Duodenal mucosa (tissue), 2 donors: ENCODE data around the gene RTN1.

Experiments
- H3K27ac ChIP-seq: one replicate; pipeline ENCODE4 v1.7.0; 2013; ENCODE audit warnings: low read depth, low read length
- H3K27me3 ChIP-seq, 2 donors: one replicate each; pipeline ENCODE4 v1.7.0; 2013; ENCODE audit warnings: low read length in 2 of 2, control low read depth in 1 of 2; ENCODE audit not compliant: insufficient read depth in 2 of 2, control insufficient read depth in 1 of 2
- H3K36me3 ChIP-seq, 2 donors: one replicate each; pipeline ENCODE4 v1.7.0; 2013; ENCODE audit warnings: low read length in 2 of 2, control low read depth in 1 of 2; ENCODE audit not compliant: insufficient read depth in 2 of 2, control insufficient read depth in 1 of 2
- H3K4me1 ChIP-seq, 2 donors: one replicate each; pipeline ENCODE4 v1.7.0; 2013; ENCODE audit warnings: low read length in 2 of 2, control low read depth in 1 of 2; ENCODE audit not compliant: insufficient read depth in 2 of 2, control insufficient read depth in 1 of 2
- H3K4me3 ChIP-seq, 2 donors: one replicate each; pipeline ENCODE4 v1.7.0; 2013; ENCODE audit warnings: low read length in 2 of 2, low read depth in 1 of 2
- H3K9ac ChIP-seq, 2 donors: one replicate each; pipeline ENCODE4 v1.7.0; 2013; ENCODE audit warnings: low read length in 2 of 2, low read depth in 1 of 2
- H3K9me3 ChIP-seq, 2 donors: one replicate each; pipeline ENCODE4 v1.7.0; 2013; ENCODE audit warnings: low read length in 2 of 2, control low read depth in 1 of 2; ENCODE audit not compliant: control insufficient read depth in 1 of 2

RTN1 gene

GRCh38 chr14:59619061-59619460, 251.5 kb downstream of the RTN1 start:
- Histone ChIP-seq H3K4me1 (no peaks in the 10 kb centered on the region), H3K36me3 (no peaks in the 10 kb centered on the region), H3K27ac (no peak overlapping the region), H3K27me3 (no peaks in the 10 kb centered on the region), H3K9ac (no peak overlapping the region), H3K4me3 (no peak overlapping the region), H3K9me3 (no peaks in the 10 kb centered on the region)

- Histone ChIP-seq H3K36me3 (no peaks in the 10 kb centered on the region), H3K4me1 (no peaks in the 10 kb centered on the region), H3K4me3 (no peak overlapping the region), H3K9me3 (no peaks in the 10 kb centered on the region), H3K27me3 (no peaks in the 10 kb centered on the region), H3K27ac (no peak overlapping the region), H3K9ac (no peak overlapping the region)
These were observed 269.5 kb downstream of the RTN1 start for GRCh38 chr14:59601056-59601455.

DNA sequence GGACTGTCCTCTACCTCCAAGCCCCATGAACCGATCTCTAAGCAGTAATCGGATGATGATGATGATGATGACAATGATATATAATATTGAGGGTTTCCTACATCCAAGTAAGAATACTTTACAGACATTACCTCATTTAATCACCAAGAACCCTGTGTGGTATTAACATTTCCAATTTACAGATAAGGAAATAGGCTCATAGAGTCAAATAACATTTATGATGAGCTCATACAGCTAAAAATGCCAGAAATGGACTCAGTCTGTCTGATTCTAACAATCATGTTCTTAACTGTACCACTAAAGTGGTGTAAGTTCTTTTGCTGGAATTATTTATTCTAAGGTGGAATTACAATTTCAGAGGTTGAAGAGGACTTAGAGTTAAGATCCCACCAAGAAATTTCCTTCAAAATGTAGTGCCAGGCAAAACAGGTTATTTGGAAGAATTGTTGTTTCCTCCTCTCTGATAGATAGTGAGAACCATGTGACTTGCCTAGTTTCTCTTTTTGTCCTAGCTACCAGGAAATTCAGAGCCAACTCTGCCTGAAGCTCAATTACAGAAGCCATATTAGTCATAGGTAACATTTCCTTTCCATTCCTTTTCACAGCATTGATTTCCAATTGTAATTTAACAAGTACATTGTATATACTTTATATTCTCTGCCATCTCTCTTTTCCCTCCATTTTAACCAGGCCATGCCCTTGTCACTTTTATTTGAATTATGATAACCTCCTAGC, 270.2 kb downstream of the RTN1 start:
- H3K4me1 ChIP-seq, result no peaks in the 10 kb centered on the region
- H3K9me3 ChIP-seq, result no peaks in the 10 kb centered on the region
- H3K27me3 ChIP-seq, result no peaks in the 10 kb centered on the region
- H3K9ac ChIP-seq, result no peak overlapping the region
- H3K36me3 ChIP-seq, result no peaks in the 10 kb centered on the region
- H3K4me3 ChIP-seq, result no peak overlapping the region
- H3K27ac ChIP-seq, result no peak overlapping the region

- Histone ChIP-seq H3K4me1 (no peaks in the 10 kb centered on the region), H3K9ac (no peak overlapping the region)
These were observed 275.5 kb downstream of the RTN1 start for GRCh38 chr14:59595071-59595470.

GRCh38 chr14:59591641-59592370, 278.8 kb downstream of the RTN1 start:
- no peaks in the 10 kb centered on the region for H3K4me1 ChIP-seq
- no peaks in the 10 kb centered on the region for H3K36me3 ChIP-seq
- H3K27me3 ChIP-seq, result no peaks in the 10 kb centered on the region
- H3K4me3 ChIP-seq, result no peak overlapping the region
- H3K27ac ChIP-seq, result no peak overlapping the region
- no peaks in the 10 kb centered on the region for H3K9me3 ChIP-seq
- no peak overlapping the region for H3K9ac ChIP-seq

More at GRCh38 chr14:59595071-59595470, 275.5 kb downstream of the RTN1 start:
- Histone ChIP-seq H3K9me3 (no peaks in the 10 kb centered on the region), H3K27ac (no peak overlapping the region), H3K27me3 (no peaks in the 10 kb centered on the region), H3K36me3 (no peaks in the 10 kb centered on the region), H3K4me3 (no peak overlapping the region)

DNA sequence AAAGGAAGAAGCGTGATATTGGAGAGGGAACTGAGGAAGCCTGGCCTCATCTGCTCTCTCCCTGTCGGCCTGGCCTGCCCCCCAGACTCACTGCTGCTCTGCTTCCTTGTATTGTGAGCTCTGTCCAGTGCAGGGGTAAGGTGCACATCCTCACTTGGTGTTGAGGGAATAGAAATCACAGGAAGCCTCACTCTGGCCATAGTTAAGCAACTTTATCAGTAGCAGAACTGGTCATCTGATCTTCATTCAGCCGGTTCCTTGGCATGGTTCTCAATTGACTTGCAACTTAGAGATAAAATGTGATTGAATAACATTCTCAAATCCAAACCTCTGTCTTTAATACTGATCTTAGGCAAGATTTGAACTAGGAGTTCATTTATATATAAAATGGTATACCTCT, 282.5 kb downstream of the RTN1 start:
- Histone ChIP-seq H3K4me1 (no peaks in the 10 kb centered on the region), H3K36me3 (no peaks in the 10 kb centered on the region), H3K4me3 (no peak overlapping the region), H3K27ac (no peak overlapping the region), H3K9ac (no peak overlapping the region), H3K9me3 (no peaks in the 10 kb centered on the region), H3K27me3 (no peaks in the 10 kb centered on the region)

- H3K4me3 ChIP-seq, result no peak overlapping the region
- H3K27me3 ChIP-seq, result no peaks in the 10 kb centered on the region
- H3K27ac ChIP-seq, result no peak overlapping the region
- H3K9ac ChIP-seq, result no peak overlapping the region
- H3K4me1 ChIP-seq, result no peaks in the 10 kb centered on the region
- H3K9me3 ChIP-seq, result no peaks in the 10 kb centered on the region
- no peaks in the 10 kb centered on the region for H3K36me3 ChIP-seq
These were observed 284.6 kb downstream of the RTN1 start for GRCh38 chr14:59585891-59586554.

GRCh38 chr14:59583755-59584154, 286.8 kb downstream of the RTN1 start:
- H3K27ac ChIP-seq, result no peak overlapping the region
- H3K36me3 ChIP-seq, result no peaks in the 10 kb centered on the region
- H3K4me1 ChIP-seq, result no peaks in the 10 kb centered on the region
- no peaks in the 10 kb centered on the region for H3K27me3 ChIP-seq
- H3K9ac ChIP-seq, result no peak overlapping the region
- no peak overlapping the region for H3K4me3 ChIP-seq
- no peaks in the 10 kb centered on the region for H3K9me3 ChIP-seq

GRCh38 chr14:59582845-59583509, 287.6 kb downstream of the RTN1 start:
- Histone ChIP-seq H3K36me3 (no peaks in the 10 kb centered on the region), H3K9ac (no peak overlapping the region), H3K27me3 (no peaks in the 10 kb centered on the region), H3K27ac (no peak overlapping the region), H3K4me3 (no peak overlapping the region), H3K4me1 (no peaks in the 10 kb centered on the region), H3K9me3 (no peaks in the 10 kb centered on the region)

DNA sequence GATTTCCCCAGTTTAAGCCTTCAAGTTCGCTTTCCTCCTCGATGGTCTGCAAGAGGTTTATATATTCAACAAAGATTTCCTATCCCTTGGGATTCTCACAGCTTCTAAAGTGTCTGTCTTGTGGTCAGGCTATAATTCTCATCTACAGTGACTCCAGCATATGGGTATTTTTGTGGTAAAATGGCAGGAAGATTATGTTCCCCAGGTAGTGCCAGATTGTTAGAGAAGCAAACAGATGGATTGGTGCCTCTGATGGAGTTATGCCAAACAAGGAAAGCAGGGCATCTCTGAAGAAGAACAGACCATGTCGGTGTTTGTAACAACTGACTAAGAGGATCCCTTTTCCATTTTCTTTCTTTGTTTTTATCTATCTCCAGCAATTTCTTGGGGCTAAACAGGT, 288.4 kb downstream of the RTN1 start:
- H3K27me3 ChIP-seq, result no peaks in the 10 kb centered on the region
- no peak overlapping the region for H3K4me3 ChIP-seq
- H3K27ac ChIP-seq, result no peak overlapping the region
- H3K9me3 ChIP-seq, result no peaks in the 10 kb centered on the region
- H3K9ac ChIP-seq, result no peak overlapping the region
- no peaks in the 10 kb centered on the region for H3K4me1 ChIP-seq
- no peaks in the 10 kb centered on the region for H3K36me3 ChIP-seq
